Activated CD4-positive, alpha-beta T cell treated with anti-CD3 and anti-CD28 coated beads, Interleukin-2, amount 50 U/mL, for 16 hours (primary cell): ENCODE data around the gene HSPG2.
A peak's percentile ranks its signal among the peaks of the same experiment; 100 is the strongest.
"Not testable (repeated sequence)": the region's sequence is repeated elsewhere in the genome, so short reads cannot be mapped to it uniquely, and the experiment has no call there.

Experiments used
- DNase-seq: peaks from one replicate; pipeline ENCODE4 v3.0.0-alpha.2; 2020

HSPG2 gene

DNA sequence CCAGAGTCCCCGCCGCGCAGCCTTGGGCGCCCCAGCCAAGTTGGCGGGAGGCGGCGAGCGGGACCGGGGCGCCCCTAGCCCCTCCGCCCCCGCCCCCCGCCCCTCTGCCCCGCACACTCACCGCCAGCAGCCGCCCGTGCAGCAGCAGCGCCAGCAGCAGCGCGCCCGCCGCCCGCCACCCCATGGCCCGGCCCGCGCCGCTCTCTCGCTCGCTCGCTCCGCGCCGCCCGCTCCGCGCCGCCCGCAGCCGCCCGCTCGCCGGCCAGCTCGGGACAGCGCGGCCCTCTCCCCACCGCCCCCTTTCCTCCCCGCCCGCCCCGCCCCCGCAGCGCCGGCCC, at the start of gene HSPG2:
Gene HSPG2, minus strand, starts transcription at position 277 of the 338 bp plus-strand sequence. Its CDS starts 93 bp downstream, at position 184.
- DNase-seq, result no peak

DNA sequence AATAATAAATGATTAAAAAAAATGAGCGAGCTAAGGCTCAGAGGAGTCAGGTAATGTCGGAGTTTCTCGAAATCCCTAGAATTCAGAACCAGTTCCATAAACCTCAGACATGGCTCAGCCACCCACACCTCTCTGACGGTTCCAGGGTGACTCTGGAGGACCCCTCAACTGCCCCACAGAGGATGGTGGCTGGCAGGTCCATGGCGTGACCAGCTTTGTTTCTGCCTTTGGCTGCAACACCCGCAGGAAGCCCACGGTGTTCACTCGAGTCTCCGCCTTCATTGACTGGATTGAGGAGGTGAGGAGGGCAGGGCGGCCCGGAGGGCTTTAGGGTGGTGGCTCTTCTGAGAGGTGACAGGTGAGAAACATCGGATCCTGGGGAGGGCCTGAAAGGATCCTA, 49.3 kb upstream of the HSPG2 start:
- DNase-seq, result not testable (repeated sequence)

DNA sequence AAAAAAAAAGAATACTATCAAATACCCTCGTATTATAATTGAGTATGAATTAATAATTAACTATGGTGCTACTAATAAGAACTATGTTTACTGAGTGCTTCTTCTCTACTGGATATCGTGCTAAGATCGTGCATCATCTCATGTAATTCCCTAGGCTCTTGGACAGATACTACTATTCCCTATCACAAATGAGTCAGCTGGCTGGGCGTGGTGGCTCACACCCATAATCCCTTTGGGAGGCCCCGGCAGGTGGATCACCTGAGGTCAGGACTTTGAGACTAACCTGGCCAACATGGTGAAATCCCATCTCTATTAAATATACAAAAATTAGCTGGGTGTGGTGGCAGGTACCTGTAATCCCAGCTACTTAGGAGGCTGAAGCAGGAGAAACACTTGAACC, 48.8 kb upstream of the HSPG2 start:
- not testable (repeated sequence) for DNase-seq

DNA sequence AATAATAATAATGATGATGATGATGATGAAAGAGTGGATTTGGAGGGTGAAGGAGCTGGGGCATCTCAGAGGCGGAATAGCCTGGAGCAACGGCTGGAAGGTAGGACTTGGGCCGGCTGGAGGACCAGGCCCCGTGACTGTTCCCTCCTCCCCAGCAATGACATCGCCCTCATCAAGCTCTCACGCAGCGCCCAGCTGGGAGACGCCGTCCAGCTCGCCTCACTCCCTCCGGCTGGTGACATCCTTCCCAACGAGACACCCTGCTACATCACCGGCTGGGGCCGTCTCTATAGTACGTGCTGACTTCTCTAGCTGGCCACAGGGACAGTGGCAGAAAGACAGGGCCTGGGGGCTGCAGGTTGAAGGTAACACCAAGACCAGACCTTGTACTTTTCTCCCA, 46.4 kb upstream of the HSPG2 start:
- DNase-seq, result not testable (repeated sequence)

DNA sequence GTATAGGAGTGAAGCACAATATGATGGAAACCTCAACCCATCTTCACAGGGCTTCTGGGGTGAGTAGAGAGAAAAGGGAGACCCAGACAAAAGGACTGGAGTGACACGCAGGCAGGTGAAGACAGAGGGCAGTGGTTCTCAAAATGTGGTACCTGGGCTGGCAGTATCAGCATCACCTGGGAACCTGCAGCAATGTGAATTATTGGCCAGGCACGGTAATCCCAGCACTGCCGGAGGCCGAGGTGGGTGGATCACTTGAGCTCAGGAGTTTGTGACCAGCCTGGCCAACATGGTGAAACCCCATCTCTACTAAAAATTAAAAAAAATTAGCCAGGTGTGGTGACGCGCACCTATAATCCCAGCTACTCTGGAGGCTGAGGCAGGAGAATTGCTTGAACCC, 45.0 kb upstream of the HSPG2 start:
- not testable (repeated sequence) for DNase-seq

DNA sequence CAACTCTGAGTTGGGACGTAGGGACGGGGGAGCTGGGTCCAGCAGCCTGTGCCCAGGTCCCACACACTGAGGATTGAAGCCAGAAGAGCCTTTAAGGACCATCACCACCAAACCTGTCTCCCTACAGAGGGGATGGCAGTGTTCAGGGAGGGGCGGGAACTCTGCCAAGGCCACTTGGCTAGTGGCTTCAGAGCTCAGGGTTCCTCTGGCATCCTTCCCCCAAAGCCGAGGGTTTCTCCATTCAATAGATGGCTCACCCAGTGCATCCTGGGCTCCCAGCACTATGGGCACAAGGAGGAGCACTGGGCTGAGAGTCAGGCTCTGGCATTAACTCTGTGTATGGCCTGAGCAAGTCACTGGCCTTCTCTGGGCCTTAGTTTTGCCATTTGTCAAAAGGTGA, 44.1 kb upstream of the HSPG2 start:
- DNase-seq, result not testable (repeated sequence)

DNA sequence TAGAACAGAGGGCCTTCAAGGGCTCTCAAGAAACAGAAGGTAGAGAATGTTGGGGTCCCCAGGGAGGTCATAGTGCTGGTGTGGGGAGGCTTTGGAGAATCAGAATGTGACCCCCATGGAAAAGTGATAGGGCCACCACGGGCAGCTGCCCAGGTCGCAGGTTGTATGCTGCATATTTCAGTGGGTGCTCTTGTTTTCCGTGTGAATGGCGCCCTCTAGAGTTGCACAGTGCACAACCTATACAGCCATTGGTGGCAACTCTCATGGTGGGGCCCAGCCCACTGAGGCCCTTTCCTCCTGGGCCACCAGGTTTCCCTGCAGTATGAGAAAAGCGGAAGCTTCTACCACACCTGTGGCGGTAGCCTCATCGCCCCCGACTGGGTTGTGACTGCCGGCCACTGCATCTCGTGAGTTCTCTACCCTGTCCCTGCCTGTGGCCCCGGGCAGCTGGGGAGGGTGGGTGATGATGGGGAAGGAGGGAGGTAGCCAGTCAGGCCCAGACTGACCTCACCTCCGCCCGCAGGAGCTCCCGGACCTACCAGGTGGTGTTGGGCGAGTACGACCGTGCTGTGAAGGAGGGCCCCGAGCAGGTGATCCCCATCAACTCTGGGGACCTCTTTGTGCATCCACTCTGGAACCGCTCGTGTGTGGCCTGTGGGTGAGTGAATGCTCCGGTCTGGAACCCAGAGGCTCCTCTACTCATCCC, 43.6 kb upstream of the HSPG2 start:
- DNase-seq, result not testable (repeated sequence)

DNA sequence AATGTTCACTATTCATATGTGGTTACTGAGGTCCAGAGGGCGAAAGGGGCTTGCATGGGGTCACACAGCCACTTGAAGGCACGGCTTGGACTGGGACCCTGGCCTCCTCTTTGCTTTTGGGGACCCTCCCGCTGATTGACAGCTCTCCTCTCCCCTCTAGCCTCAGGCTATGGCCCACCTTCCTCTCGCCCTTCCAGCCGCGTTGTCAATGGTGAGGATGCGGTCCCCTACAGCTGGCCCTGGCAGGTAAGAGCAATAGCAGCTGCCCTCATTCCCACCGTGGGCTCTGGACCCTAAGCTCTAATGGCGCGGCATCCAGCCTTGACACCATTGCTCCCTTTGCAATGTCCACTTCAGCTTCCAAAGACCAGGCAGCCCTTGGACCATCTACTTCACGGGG, 41.1 kb upstream of the HSPG2 start:
- DNase-seq, result not testable (repeated sequence)

DNA sequence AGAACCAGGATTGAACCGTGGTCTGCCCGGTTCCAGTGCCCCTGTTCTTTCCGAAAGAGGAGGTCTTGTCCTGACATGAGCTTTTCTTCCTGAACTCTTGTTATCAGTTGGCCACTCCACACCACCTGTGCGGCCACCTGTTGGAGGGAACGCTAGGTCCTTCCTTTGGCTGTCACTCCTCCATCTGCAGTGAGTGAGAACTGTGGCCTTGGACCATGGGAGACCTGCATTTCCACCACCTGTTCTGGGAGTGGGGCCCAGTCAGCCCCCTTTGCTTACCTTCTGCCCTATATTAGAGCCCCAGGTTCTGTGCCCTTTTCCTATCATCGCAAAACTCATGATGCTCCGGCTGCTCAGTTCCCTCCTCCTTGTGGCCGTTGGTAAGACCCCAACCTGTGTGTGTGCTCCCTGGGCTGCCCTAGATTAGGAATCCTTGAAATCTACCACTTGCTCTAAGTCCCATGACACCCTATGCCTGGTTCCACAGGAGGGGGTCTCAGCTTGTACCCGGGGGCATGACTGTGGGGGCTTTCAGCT, 39.7 kb upstream of the HSPG2 start, which contains the start of gene CELA3B:
Gene CELA3B, plus strand, starts transcription at position 320 of the 537 bp plus-strand sequence. Its CDS starts 18 bp downstream, at position 338.
- DNase-seq, result not testable (repeated sequence)

DNA sequence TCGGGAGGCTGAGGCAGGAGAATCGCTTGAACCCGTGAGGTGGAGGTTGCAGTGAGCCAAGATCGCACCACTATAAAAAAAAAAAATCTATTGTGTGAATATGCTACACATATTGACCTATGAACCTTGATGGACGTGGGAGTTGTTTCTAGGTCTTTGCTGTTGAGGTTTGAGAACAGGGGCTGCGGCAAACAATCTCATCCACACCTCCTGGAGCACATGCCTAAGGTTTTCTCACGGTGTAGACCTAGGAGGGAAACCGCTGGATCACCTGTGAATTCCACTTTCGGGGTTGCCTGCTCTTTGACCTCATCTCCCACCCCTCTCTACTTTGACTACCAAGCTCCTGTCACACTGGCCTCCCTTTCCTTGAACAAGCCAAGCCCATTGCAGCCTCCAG, 38.2 kb upstream of the HSPG2 start:
- DNase-seq, result not testable (repeated sequence)

DNA sequence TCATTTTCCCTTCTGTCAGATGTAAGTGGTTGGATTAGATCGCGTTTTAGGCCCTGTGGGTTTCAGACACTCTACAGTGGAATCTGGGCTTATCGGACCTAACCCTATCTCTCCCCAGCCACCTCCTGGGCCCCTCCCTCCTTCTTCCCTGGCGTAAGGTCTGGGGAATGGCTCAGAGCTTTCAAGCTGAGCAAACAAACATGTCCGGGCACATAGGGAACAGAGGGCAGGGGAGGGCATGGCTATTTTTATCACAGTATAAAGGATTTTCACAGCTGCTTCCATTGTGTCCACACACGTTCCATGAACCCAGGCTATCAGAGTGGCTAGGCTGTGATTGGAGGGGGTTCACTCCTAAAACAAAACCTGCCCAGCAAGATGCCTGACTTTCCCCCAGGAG, 37.6 kb upstream of the HSPG2 start:
- DNase-seq, result not testable (repeated sequence)

DNA sequence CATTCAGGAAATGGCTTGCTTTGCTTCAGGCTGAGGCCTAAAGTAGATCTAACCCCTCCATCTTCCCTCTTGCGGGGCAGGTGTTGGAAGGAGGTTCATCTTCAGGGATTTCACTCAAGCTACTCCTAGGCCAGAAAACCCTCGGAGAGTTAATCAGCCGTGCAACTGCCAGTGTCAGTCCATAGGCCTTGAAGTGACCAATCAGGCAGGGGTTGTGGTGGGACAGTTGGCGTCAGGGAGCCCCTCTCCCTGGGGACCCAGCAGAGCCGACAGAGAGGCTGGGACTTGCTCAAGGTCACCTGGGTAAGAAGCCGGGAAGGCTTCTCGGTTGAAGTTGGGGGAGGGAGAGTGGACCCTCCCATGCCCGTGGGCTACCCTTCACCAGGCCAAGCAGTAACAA, 36.8 kb upstream of the HSPG2 start:
- DNase-seq, result not testable (repeated sequence)

DNA sequence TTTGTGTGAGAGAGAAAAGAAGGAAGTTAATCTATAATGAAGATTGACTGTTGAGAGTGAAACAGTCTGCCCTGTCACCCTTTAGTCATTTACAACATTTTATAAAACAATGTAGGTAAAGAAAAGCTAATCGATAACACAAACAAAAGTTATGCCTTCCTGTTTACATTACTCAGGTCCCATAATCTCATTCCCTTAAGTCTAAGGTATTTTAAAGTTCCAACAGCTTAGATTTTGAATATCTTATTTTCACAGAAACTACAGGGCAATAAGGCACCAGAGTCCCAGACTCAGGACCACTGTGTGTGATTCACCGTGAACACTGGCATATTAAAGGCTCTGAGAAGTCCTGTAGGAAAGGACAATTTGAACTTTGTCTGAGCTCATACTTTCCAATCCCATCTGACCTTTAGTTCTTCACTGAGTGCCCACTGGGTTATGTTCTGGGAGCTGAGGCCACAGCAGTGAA, 35.9 kb upstream of the HSPG2 start:
- not testable (repeated sequence) for DNase-seq

DNA sequence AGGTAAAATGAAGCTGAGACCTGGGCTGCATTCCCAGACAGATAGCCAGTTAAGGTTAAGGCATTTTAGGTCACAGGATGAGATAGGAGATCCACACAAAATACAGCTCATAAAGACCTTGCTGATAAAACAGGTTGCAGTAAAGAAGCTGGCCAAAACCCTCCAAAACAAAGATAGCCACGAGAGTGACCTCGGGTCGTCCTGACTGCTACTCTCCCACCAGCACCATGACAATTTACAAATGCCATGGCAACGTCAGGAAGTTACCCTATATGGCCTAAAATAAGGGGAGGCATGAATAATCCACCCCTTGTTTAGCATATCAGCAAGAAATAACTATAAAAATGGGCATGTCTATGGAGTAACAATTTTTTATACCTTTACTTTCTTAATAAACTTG, 33.4 kb upstream of the HSPG2 start:
- not testable (repeated sequence) for DNase-seq

DNA sequence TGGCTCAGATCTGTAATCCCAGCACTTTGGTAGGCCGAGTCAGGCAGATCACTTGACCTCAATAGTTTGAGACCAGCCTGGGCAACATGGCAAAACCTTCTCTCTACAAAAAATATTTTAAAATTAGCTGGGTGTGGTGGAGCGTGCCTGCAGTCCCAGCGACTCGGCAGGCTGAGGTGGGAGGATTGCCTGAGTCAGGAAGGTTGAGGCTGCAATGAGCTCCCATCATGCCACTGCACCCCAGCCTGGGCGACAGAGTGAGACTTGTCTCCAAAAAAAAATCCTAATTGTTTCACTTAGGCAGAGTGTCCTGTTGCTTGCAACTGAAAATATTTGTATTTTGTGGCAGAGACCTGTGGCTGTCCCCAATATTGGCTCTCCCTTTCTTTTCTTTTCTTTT, 32.0 kb upstream of the HSPG2 start:
- DNase-seq, result not testable (repeated sequence)

DNA sequence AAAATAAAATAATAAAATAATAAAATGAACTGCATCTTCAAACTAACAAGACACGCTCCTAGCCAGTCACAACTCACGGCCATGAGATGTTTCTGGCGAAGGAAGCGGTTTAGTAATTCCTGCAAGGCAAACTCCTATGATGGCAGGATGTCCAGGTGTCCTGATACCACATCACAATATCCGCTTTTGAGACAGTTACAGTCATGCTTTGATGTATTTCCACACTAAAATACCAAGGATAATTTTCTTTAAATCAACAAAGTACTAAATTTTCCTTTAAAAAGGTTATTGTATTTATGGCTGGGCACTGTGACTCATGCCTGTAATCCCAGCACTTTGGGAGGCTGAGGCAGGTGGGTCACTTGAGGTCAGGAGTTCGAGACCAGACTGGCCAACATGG, 30.1 kb upstream of the HSPG2 start:
- not testable (repeated sequence) for DNase-seq

DNA sequence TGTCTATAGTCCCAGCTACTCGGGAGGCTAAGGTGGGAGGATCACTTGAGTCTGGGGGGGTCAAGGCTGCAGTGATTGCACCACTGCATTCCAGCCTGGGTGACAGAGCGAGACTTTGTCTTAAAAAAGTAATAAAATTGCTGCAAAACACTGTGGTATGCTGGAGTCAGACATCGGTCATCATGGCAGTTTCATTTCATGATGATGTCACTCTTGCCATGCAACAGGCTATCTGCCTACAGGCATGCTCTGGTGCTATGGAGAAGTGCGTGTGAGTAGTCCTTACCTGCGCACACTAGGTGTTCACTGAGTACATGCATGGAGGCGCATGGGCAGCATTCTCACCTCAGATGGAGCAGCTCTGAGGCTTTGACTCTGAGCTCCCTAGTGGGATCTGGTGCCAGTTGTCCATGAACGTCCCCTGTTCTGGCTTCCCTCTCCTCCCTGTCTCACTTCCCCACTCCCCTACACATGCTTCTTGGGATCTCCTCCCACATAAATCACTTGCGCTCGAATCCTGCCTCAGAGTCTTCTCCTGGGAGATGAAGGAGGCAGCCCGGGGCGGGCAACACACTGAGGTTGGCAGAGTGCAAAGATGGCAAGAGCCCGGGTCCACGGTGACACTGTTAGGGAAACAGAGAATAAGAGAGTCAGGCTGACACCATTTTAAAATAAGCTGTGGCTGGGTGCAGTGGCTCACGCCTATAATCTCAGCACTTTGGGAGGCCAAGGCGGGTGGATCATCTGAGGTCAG, 29.3 kb upstream of the HSPG2 start:
- DNase-seq, result no peak

DNA sequence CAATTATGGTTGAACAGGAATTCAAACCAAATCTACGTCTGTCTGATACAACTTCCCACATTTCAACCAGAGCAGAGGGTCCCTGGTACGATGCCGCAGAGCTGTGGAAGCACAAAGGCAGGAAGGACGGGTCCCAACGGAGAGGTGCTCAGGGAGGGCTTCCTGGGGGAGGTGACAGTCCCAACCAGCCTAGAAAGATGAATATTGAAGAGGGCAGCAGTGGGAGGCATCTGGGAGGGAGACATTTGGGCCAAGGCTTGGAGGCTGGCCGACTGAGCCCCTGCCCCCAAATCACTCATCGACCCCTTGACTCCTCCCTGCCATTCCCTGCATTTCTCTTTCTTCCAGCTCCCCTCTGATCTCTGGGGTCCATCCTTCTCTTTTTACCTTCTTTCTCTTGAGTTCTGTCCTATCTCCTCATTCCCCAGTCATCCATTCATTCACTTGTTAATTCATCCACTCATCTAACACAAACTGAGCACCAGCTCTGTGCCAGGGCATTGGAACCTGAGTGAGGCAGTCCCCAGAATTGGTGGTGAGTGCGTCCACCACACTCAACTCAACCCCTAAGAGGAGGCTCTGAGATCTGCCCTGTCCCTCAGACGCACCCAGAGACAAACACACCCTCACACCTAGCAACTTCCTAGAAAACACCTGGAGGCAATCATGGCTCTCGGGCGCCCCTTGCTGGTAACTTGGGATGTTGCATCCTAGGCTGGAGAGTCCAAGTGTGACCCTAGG, 26.5 kb upstream of the HSPG2 start:
- DNase-seq, result peak; percentile 80

DNA sequence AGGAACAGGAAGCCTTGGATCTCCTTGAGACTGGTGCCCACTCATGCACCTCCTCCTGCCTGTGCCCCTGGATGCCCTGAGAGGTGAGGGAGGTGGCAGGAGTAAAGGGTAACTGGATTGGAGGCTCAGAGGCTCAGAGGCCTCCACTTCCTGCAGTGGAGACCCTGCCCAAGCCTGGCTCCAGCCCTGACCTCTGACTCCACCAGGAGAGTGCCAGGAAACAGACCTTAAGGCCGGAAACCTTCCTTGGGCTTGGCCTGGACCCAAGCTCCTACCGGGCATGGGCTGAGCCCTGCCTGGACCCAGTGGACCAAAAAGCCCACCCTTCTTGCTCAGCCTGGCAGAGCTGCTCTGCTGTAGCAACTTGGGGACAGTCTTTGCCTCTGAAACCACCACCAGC, 24.7 kb upstream of the HSPG2 start:
- DNase-seq, result no peak

DNA sequence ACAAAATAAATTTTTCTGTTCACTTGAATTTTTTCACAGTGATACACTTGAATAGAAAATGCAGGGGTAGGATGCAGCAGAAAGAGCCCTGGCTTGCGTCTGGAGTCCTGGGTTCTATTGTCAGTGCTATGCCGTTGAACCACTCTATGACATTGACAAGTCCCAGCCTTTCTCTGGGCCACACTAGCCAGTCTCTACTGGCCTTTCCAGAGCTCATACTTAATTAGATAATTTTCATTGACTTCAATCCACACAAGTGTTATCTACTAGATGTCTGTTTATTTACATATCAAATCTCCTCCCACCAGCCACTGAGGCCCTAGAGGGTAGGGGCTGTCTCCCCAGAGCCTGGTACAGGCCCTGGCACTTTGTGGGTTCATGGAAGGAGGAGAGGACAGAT, 24.2 kb upstream of the HSPG2 start:
- DNase-seq, result no peak

DNA sequence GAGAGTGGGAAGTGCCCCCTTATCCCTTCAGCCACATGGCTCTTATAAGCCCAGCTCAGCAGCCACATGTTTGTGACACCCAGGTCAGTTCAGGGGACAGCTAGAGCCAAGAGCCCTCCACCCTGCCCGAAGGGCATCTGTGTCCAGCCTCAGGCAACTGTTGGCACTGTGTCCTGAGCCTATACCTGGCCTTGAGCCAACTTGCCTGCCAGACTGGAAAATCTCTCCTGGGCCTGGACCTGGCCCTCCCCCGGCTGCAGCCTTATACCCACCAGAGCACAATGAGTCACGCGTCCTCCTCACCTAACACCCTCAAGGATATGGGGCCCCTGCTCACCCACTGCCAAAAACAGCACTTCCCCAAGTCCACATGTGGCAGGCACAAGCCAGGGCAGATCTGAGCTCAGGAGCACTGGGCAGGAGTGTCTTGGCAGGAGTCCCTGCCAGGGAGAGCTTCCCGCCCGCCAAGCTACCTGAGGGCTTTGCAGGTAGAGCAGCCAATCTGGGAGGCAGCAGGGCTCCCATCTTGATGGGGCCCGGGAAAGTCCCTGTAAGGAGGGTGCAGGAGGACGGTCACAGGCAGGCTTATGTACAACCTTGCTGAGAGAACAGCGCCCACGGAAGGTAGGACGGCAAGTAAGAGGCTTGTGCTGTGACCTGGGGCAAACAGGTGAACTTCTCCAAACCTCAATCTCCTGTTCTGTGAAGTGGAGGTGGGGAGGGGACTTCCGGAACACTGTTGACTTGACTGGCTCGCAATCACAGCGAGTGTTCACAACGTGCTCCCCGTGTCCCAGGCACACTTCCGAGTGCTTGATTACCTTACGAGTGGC, 19.8 kb upstream of the HSPG2 start:
- DNase-seq, result peak; percentile 12
